ENCODE measurements around the gene CCDC185.

- TF ChIP-seq POLR2AphosphoS5 (IDR thresholded peaks at IDR 0.05; ENCODE audit: low read depth, low read length) (no peak), POLR2A (IDR thresholded peaks at IDR 0.05; ENCODE audit: low read depth, low read length) (no peak), TAF1 (IDR thresholded peaks at IDR 0.05; ENCODE audit: borderline replicate concordance, low read depth, low read length) (no peak)
Measured at GRCh38 chr1:223347583-223347982, 45.6 kb upstream of the CCDC185 start.
